HL-60 (cell line): Measurements from ENCODE around the gene AKAP6.

Source experiments
- CTCF ChIP-seq: IDR thresholded peaks from one replicate; pipeline ENCODE4 v1.5.1; 2011; ENCODE audit warnings: low read length, control low read depth, inconsistent platforms; ENCODE audit not compliant: insufficient read depth
- GABPA ChIP-seq: IDR thresholded peaks from 2 replicates; pipeline ENCODE4 v1.6.1; 2012; ENCODE audit warnings: low read depth
- POLR2AphosphoS5 ChIP-seq: IDR thresholded peaks from 2 replicates; pipeline ENCODE4 v1.6.1; 2012; ENCODE audit warnings: low read depth
- REST ChIP-seq: IDR thresholded peaks from 2 replicates; pipeline ENCODE4 v1.6.1; 2012; ENCODE audit warnings: low read depth; ENCODE audit not compliant: insufficient replicate concordance
- SPI1 ChIP-seq: IDR thresholded peaks from 2 replicates; pipeline ENCODE4 v1.6.1; 2012; ENCODE audit warnings: low read depth, mild to moderate bottlenecking, borderline replicate concordance

- TF ChIP-seq CTCF (no peak), POLR2AphosphoS5 (no peak), REST (no peak), GABPA (no peak), SPI1 (no peak)
Measured at GRCh38 chr14:32816588-32816987, 487.5 kb downstream of the AKAP6 start.
